GM23338 (cell line): Measurements from ENCODE around the gene FBN2.

ENCODE experiments used
- CTCF ChIP-seq, 2 experiments: fragments of 200-600 bp in 1 of 2; sonication (generic) in 1 of 2; conservative IDR thresholded peaks; 2 replicates each; pipeline versions ENCODE4 v1.5.1 to v1.6.1; 2016 to 2017; ENCODE audit warnings: antibody characterized with exemption in 2 of 2, low read depth in 2 of 2, mild to moderate bottlenecking in 2 of 2, moderate library complexity in 1 of 2
- ETS1 ChIP-seq: IDR thresholded peaks from 2 replicates; pipeline ENCODE4 v1.6.1; 2016; ENCODE audit warnings: antibody characterized with exemption
- EZH2 ChIP-seq: fragments of 200-600 bp; sonication (generic); IDR thresholded peaks from one replicate; pipeline ENCODE4 v1.8.0; 2017; ENCODE audit warnings: antibody characterized with exemption, mild to moderate bottlenecking, low read depth; ENCODE audit not compliant: unreplicated experiment
- EZH2phosphoT487 ChIP-seq: fragments of 200-600 bp; sonication (generic); IDR thresholded peaks from one replicate; pipeline ENCODE4 v1.8.1; 2018; ENCODE audit warnings: antibody characterized with exemption; ENCODE audit not compliant: unreplicated experiment
- REST ChIP-seq: IDR thresholded peaks from one replicate; pipeline ENCODE4 v1.6.1; 2018; ENCODE audit warnings: antibody characterized with exemption; ENCODE audit not compliant: unreplicated experiment

GRCh38 chr5:128478386-128479368 is 59.4 kb downstream of the FBN2 start:
- TF ChIP-seq CTCF (conservative IDR thresholded peaks at IDR 0.05; ENCODE audit: low read depth in 2 of 2) (no peak), EZH2phosphoT487 (no peak), REST (no peak), EZH2 (no peak), ETS1 (no peak)
